Measurements from ENCODE around the gene NEK7.
"Not testable (repeated sequence)": the region's sequence is repeated elsewhere in the genome, so short reads cannot be mapped to it uniquely, and the experiment has no call there.

Gene NEK7

DNA sequence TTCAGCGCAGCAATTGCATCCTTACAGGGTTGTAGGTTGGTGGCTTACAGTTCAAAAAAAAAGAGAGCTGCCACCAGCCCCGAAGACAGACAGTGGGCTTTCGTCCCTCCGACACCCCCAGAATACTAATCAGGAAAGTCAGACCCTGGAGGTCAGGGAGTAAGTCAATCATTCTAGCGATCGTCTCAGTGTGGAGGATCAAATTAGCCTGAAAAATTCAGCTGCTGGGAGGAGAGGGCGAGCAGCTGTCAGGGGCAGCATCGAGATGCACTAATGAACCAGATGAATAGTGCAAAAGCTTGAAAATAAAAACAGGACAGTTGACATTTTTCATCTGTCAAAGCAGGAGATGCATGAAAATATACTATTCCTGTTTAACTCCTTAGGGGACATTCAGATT is 138.4 kb downstream of the NEK7 start:
- CTCF ChIA-PET, result interaction anchor here (1.2 to 1.6 kb wide), 2 partner anchors 11 to 171 kb away, joined by 3 to 4 read pairs; no protein-coding TSS in a partner anchor
- TF ChIP-seq, protein P1, sequence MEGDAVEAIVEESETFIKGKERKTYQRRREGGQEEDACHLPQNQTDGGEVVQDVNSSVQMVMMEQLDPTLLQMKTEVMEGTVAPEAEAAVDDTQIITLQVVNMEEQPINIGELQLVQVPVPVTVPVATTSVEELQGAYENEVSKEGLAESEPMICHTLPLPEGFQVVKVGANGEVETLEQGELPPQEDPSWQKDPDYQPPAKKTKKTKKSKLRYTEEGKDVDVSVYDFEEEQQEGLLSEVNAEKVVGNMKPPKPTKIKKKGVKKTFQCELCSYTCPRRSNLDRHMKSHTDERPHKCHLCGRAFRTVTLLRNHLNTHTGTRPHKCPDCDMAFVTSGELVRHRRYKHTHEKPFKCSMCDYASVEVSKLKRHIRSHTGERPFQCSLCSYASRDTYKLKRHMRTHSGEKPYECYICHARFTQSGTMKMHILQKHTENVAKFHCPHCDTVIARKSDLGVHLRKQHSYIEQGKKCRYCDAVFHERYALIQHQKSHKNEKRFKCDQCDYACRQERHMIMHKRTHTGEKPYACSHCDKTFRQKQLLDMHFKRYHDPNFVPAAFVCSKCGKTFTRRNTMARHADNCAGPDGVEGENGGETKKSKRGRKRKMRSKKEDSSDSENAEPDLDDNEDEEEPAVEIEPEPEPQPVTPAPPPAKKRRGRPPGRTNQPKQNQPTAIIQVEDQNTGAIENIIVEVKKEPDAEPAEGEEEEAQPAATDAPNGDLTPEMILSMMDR (conservative IDR thresholded peaks at IDR 0.05; ENCODE audit: low read depth), result no peak
- H3K27ac ChIP-seq, result no peak overlapping the region
- no peak for DNase-seq (ENCODE audit: low spot score)
- POLR2A ChIA-PET (ENCODE audit: low non-redundant PET), result interaction anchor here (0.6 kb wide), 1 partner anchor 41 kb away, joined by 3 read pairs; no protein-coding TSS in a partner anchor

DNA sequence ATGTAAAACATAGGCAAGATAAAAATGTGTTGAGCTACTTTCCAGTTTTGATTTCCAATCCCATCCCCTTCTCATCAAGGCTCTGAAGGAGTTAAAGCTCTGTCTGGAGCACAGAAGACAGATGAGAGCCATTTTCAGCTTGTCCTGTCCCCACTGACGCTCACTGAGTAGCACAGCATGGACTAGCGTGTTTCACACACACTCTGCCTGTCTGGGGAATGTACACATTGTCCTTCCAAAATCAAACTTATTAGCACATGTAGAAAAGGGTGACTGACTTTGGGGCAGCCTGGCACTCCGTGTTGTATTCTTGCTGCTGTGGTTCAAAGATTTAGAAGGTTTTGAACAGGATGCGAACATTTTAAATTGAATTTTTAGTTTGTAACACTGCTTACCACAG is 139.2 kb downstream of the NEK7 start:
- no peak for DNase-seq (ENCODE audit: low spot score)
- ChIA-PET POLR2A (ENCODE audit: low non-redundant PET) (no interaction called here), CTCF (interaction anchor here (1.6 kb wide), 1 partner anchor 12 kb away, joined by 3 read pairs; no protein-coding TSS in a partner anchor)
- TF ChIP-seq, protein P1 (conservative IDR thresholded peaks at IDR 0.05; ENCODE audit: low read depth), result no peak
- H3K27ac ChIP-seq, result no peak overlapping the region

DNA sequence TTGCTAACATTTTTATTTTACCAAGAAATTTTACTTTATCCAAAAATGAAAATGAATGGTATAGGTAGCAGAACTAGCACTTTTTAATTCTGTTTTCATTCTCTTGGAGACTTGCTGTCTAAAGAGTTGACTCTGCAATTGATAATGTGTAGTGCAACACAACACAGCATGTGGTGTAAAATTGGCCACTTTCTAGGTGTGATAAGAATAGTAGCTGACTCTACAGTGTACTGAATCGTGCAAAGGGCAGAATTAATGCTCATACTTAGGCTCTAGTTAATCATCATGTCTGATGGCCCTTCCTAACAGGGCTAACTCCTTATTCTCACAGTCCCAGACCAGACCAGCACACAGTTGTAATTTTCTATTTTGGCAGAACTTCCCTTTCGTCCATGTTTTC is 140.5 kb downstream of the NEK7 start:
- ChIA-PET POLR2A (ENCODE audit: low non-redundant PET) (no interaction called here), CTCF (interaction anchor here (0.6 to 0.7 kb wide), 2 partner anchors 236 to 682 kb away, joined by 3 read pairs; no protein-coding TSS in a partner anchor)
- TF ChIP-seq, protein P1 (conservative IDR thresholded peaks at IDR 0.05; ENCODE audit: low read depth), result no peak
- no peak for DNase-seq (ENCODE audit: low spot score)
- no peak overlapping the region for H3K27ac ChIP-seq

DNA sequence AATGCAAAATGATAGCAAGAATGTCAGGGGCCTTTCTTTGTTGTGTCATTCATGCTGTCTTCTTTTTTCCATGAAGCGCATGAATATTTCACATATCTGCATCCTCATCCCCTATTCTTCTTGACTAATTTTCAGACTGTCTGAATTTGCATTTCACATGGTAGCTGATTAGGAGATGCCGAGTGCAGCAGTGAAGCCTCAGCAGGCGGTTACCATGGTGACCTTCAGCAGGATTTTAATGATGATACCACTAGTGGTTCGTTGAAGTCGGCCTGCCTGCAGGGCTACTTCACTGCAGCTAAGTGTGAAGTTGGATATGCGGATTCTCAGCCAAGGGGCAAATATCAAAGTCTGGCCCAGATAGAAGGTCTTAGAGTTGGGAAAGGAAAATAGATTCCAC is 141.8 kb downstream of the NEK7 start:
- ChIA-PET POLR2A (ENCODE audit: low non-redundant PET) (no interaction called here), CTCF (interaction anchor here (0.7 kb wide), 2 partner anchors 168 to 383 kb away, joined by 3 read pairs; no protein-coding TSS in a partner anchor)
- TF ChIP-seq, protein P1 (conservative IDR thresholded peaks at IDR 0.05; ENCODE audit: low read depth), result no peak
- no peak for DNase-seq (ENCODE audit: low spot score)
- H3K27ac ChIP-seq, result no peak overlapping the region

DNA sequence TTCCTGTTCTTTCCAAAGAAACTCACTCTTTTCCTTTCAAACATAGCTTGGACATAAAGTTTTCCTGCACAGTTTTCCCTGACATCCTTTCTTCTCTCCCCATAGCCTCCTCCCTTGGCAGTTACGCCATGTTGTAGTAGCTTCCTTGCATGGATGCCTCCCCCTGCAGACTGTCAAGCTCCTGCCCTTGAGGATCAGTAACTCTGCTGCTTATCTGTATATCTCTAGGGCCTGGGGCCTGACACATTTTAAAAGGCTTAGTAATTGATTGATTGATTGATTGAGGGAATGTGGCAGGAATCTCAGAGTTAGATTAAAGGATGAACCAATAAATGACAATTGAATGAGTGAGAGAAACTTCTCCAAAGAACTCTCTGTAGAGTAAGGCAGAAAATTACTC is 143.7 kb downstream of the NEK7 start:
- TF ChIP-seq, protein P1 (conservative IDR thresholded peaks at IDR 0.05; ENCODE audit: low read depth), result no peak
- H3K27ac ChIP-seq, result no peak overlapping the region
- ChIA-PET CTCF (interaction anchor here (0.7 kb wide), 1 partner anchor 196 kb away, joined by 3 read pairs; no protein-coding TSS in a partner anchor), POLR2A (ENCODE audit: low non-redundant PET) (no interaction called here)
- DNase-seq (ENCODE audit: low spot score), result no peak

DNA sequence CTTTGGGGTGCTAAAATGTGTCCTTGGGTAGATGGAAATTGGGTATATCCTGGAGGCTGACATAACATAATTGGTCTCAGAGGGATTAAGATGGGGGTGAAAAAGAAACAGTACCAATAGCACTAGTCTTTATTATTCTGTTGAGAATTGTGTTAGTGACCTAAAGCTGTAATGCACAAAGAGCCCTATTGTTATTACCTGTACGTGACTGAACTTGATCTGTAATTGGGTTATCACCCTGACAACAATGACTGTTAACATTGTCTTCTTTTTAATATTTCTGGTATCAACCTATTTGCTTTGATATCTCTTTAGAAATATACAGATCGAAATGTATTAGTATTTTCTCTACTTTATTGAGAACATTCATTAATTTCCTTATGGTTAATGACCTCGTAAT is 147.6 kb downstream of the NEK7 start:
- ChIA-PET CTCF (interaction anchor here (0.9 kb wide), 1 partner anchor 54 kb away, joined by 3 read pairs; no protein-coding TSS in a partner anchor), POLR2A (ENCODE audit: low non-redundant PET) (no interaction called here)
- DNase-seq (ENCODE audit: low spot score), result peak; percentile 27
- no peak overlapping the region for H3K27ac ChIP-seq
- TF ChIP-seq, protein P1 (conservative IDR thresholded peaks at IDR 0.05; ENCODE audit: low read depth), result no peak

DNA sequence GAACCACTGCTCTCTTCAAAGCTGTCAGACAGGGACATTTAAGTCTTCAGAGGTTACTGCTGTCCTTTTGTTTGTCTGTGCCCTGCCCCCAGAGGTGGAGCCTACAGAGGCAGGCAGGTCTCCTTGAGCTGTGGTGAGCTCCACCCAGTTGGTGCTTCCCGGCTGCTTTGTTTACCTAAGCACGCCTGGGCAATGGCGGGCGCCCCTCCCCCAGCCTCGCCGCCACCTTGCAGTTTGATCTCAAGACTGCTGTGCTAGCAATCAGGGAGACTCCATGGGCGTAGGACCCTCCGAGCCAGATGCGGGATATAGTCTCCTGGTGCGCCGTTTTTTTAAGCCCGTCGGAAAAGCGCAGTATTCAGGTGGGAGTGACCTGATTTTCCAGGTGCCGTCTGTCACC is 158.0 kb downstream of the NEK7 start:
- CTCF ChIA-PET; POLR2A ChIA-PET (ENCODE audit: low non-redundant PET); H3K27ac ChIP-seq; DNase-seq (ENCODE audit: low spot score): not testable (repeated sequence)

DNA sequence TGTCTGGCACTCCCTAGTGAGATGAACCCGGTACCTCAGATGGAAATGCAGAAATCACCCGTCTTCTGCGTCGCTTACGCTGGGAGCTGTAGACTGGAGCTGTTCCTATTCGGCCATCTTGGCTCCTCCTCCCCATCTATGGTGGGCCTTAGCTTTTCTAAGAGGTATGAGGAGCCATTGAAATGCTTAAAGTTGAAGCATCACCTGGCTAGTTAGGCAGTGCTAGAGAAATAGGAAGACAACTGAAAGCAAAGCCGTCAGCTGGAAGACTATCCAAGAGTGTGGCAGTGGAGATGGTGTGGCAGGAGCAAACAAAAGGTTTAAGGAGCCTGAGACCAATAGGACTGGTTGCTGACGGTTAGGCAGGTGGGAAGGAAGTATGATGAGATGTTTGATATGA is 158.5 kb downstream of the NEK7 start:
- CTCF ChIA-PET; H3K27ac ChIP-seq; DNase-seq (ENCODE audit: low spot score); POLR2A ChIA-PET (ENCODE audit: low non-redundant PET): not testable (repeated sequence)

Measured in RWPE1 (cell line).